ENCODE measurements around the gene AIFM2.

Gene AIFM2

DNA sequence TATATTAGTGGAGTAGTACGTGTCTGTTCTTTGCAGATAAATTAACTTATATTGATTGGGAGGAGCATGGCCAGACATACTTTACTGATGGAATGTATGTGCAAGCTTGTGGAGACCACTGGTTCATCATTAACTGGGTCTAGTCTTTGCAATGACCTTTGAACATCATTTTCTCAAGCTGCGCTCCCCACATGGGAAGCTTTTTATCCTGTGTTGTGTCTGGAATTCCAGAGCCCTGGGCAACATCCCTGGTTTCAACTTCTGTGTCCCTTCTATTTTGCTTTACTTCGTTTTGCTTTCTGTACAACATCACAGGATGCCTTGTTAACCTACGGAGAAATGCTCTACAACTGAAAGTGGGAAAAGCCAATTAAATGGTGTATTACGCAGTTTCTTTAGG lies 41.7 kb downstream of the AIFM2 start:
- Histone ChIP-seq H3K9ac (ENCODE audit: low read length) (no peak overlapping the region), H3F3A (ENCODE audit: insufficient read depth, low read length) (no peaks in the 10 kb centered on the region), H3K4me1 (ENCODE audit: low read length) (no peaks in the 10 kb centered on the region), H3K27ac (ENCODE audit: low read length) (no peak overlapping the region), H3K9me3 (replicated peaks; ENCODE audit: insufficient read depth, low read length) (no peaks in the 10 kb centered on the region), H3K27me3 (replicated peaks; ENCODE audit: insufficient read depth, low read length) (no peaks in the 10 kb centered on the region), H4K20me1 (ENCODE audit: insufficient read depth, low read length) (no peaks in the 10 kb centered on the region), H3K4me3 (ENCODE audit: low read length) (no peak overlapping the region), H3K4me2 (ENCODE audit: low read depth, low read length) (no peak overlapping the region), H3K79me2 (ENCODE audit: low read length) (no peaks in the 10 kb centered on the region), H3K9me2 (replicated peaks; ENCODE audit: insufficient read depth, low read length) (no peaks in the 10 kb centered on the region), H3K36me3 (replicated peaks; ENCODE audit: insufficient read depth, low read length) (no peaks in the 10 kb centered on the region), H2AFZ (ENCODE audit: low read length) (no peak overlapping the region)
- DNase-seq: no peak
- no peak for TF ChIP-seq EZH2 (optimal IDR thresholded peaks at IDR 0.05; ENCODE audit: low read depth, low read length)
- TF ChIP-seq, protein P1, sequence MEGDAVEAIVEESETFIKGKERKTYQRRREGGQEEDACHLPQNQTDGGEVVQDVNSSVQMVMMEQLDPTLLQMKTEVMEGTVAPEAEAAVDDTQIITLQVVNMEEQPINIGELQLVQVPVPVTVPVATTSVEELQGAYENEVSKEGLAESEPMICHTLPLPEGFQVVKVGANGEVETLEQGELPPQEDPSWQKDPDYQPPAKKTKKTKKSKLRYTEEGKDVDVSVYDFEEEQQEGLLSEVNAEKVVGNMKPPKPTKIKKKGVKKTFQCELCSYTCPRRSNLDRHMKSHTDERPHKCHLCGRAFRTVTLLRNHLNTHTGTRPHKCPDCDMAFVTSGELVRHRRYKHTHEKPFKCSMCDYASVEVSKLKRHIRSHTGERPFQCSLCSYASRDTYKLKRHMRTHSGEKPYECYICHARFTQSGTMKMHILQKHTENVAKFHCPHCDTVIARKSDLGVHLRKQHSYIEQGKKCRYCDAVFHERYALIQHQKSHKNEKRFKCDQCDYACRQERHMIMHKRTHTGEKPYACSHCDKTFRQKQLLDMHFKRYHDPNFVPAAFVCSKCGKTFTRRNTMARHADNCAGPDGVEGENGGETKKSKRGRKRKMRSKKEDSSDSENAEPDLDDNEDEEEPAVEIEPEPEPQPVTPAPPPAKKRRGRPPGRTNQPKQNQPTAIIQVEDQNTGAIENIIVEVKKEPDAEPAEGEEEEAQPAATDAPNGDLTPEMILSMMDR (IDR thresholded peaks at IDR 0.05; ENCODE audit: low read length): no peak
- no peak for TF ChIP-seq EZH2phosphoT487 (IDR thresholded peaks at IDR 0.05; ENCODE audit: low read length)

DNA sequence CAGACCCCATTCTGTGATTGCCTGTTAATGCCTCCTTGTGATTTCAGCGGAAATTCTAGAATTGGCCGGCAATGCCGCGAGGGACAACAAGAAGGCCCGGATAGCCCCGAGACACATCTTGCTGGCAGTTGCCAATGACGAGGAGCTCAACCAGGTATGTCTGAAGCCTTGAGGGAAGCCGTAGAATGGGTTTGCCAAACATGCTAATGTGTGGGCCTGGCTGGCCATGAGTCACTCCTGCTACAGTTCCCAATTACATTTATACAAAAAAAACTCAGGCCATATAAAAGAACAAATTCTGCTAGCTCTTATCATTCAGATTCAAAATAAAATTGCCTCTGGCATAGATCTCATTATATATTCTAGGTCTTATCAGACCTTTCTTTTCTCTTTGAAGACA lies 42.6 kb downstream of the AIFM2 start:
- Histone ChIP-seq H3K9me3 (replicated peaks; ENCODE audit: insufficient read depth, low read length) (no peaks in the 10 kb centered on the region), H3K4me1 (ENCODE audit: low read length) (no peaks in the 10 kb centered on the region), H3K9me2 (replicated peaks; ENCODE audit: insufficient read depth, low read length) (no peaks in the 10 kb centered on the region), H4K20me1 (ENCODE audit: insufficient read depth, low read length) (no peaks in the 10 kb centered on the region), H3K27me3 (replicated peaks; ENCODE audit: insufficient read depth, low read length) (no peaks in the 10 kb centered on the region), H3K4me2 (ENCODE audit: low read depth, low read length) (no peak overlapping the region), H3K9ac (ENCODE audit: low read length) (no peak overlapping the region), H3K36me3 (replicated peaks; ENCODE audit: insufficient read depth, low read length) (no peaks in the 10 kb centered on the region), H3K27ac (ENCODE audit: low read length) (no peak overlapping the region), H3K79me2 (ENCODE audit: low read length) (no peaks in the 10 kb centered on the region), H2AFZ (ENCODE audit: low read length) (no peak overlapping the region), H3K4me3 (ENCODE audit: low read length) (no peak overlapping the region), H3F3A (ENCODE audit: insufficient read depth, low read length) (no peaks in the 10 kb centered on the region)
- DNase-seq: no peak
- no peak for TF ChIP-seq EZH2 (optimal IDR thresholded peaks at IDR 0.05; ENCODE audit: low read depth, low read length)
- TF ChIP-seq, protein P1 (IDR thresholded peaks at IDR 0.05; ENCODE audit: low read length): no peak
- TF ChIP-seq EZH2phosphoT487 (IDR thresholded peaks at IDR 0.05; ENCODE audit: low read length): no peak

DNA sequence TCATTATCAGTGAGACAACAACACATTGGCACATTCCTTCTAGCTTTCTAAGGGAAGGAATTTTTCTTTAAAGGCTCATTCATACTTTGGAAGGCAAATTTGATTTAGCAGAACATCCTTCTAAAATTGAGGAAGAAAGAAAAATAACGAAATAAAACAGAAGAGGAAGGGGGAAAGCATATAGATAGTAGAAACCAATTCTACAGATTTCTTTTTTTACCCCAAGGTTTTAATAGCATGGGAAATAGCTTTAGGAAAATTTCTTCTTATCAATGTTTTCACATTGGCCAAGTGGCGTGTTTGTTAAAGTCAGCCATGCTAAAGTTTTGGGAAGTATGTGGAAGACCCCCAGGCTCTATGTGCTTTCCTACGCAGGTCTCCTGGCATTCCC lies 44.3 kb downstream of the AIFM2 start:
- Histone ChIP-seq H3K9ac (ENCODE audit: low read length) (no peak overlapping the region), H3K27ac (ENCODE audit: low read length) (no peak overlapping the region), H4K20me1 (ENCODE audit: insufficient read depth, low read length) (no peaks in the 10 kb centered on the region), H3F3A (ENCODE audit: insufficient read depth, low read length) (no peaks in the 10 kb centered on the region), H3K4me3 (ENCODE audit: low read length) (no peak overlapping the region), H3K4me1 (ENCODE audit: low read length) (no peaks in the 10 kb centered on the region), H3K9me2 (replicated peaks; ENCODE audit: insufficient read depth, low read length) (no peaks in the 10 kb centered on the region), H3K27me3 (replicated peaks; ENCODE audit: insufficient read depth, low read length) (no peaks in the 10 kb centered on the region), H3K4me2 (ENCODE audit: low read depth, low read length) (no peak overlapping the region), H3K79me2 (ENCODE audit: low read length) (no peaks in the 10 kb centered on the region), H2AFZ (ENCODE audit: low read length) (no peak overlapping the region), H3K36me3 (replicated peaks; ENCODE audit: insufficient read depth, low read length) (no peaks in the 10 kb centered on the region), H3K9me3 (replicated peaks; ENCODE audit: insufficient read depth, low read length) (no peaks in the 10 kb centered on the region)
- no peak for DNase-seq
- TF ChIP-seq, protein P1 (IDR thresholded peaks at IDR 0.05; ENCODE audit: low read length): no peak
- TF ChIP-seq EZH2 (optimal IDR thresholded peaks at IDR 0.05; ENCODE audit: low read depth, low read length) (no peak), EZH2phosphoT487 (IDR thresholded peaks at IDR 0.05; ENCODE audit: low read length) (no peak)
